HepG2 (cell line): ENCODE results near the gene RMDN2. TPM values are rescaled to one million over a fixed set of nuclear protein-coding genes. Genes with fewer than 3 reads are reported as not detected.

Experiments
- ATAC-seq: fragments of 200-7000 bp; cut with Tn5 transposase; 3 replicates; pipeline ENCODE4 v1.9.1; 2020; ENCODE audit warnings: mild to moderate bottlenecking, moderate library complexity
- BruUV-seq: library from RNA; stranded (reverse); fragments of 400-500 nt; replicated peaks from 2 replicates; lab custom pipeline; 2021; lab: Mats Ljungman, UMichigan
- CTCF ChIA-PET: fragments of 300-600 bp; formaldehyde crosslinking; extraction: SDS; loops from one replicate; lab custom pipeline; 2021; ENCODE audit warnings: low total read pairs, inconsistent platforms, low intra/inter-chr PET ratio; lab: Yijun Ruan, JAX
- POLR2A ChIA-PET: fragments of 350-600 bp; sonication (Branson Sonifier 250); formaldehyde crosslinking; loops from one replicate; lab custom pipeline; 2020; ENCODE audit warnings: antibody characterized with exemption, inconsistent platforms; lab: Yijun Ruan, JAX
- DNase-seq: peaks from one replicate; pipeline ENCODE4 v3.0.0-alpha.2; 2015; ENCODE audit warnings: low spot score
- FAIRE-seq: peaks from 3 replicates; lab custom pipeline; 2011; peaks lifted over from hg19 to GRCh38; lab: Jason Lieb, UNC
- H2AFZ ChIP-seq: one replicate; pipeline ENCODE4 v1.6.1; 2011; ENCODE audit warnings: low read length, inconsistent platforms
- H3K27ac ChIP-seq: fragments of 300-600 bp; 3 replicates; pipeline ENCODE4 v1.8.0; 2011; ENCODE audit warnings: mixed run types, mild to moderate bottlenecking, mixed read lengths, low read length, inconsistent platforms; ENCODE audit not compliant: insufficient read depth; ENCODE audit errors: extremely low read length
- H3K27me3 ChIP-seq, 2 experiments: fragments of 200-600 bp in 1 of 2; 2 replicates in 1 of 2; 3 replicates in 1 of 2; pipeline versions ENCODE4 v1.6.0 to v1.8.0; 2011; ENCODE audit warnings: low read length in 2 of 2, mild to moderate bottlenecking in 2 of 2, moderate library complexity in 2 of 2, inconsistent platforms in 1 of 2; ENCODE audit not compliant: insufficient read depth in 2 of 2, control insufficient read depth in 1 of 2
- H3K36me3 ChIP-seq, 2 experiments: fragments of 200-600 bp in 1 of 2; replicated peaks in 1 of 2; 2 replicates in 1 of 2; 3 replicates in 1 of 2; pipeline versions ENCODE4 v1.5.1 to v1.8.0; 2011; ENCODE audit warnings: low read length in 2 of 2, inconsistent platforms in 1 of 2; ENCODE audit not compliant: insufficient read depth in 2 of 2, control insufficient read depth in 1 of 2
- H3K4me1 ChIP-seq: 2 replicates; pipeline ENCODE4 v1.5.1; 2012; ENCODE audit warnings: low read length, inconsistent platforms; ENCODE audit not compliant: insufficient read depth
- H3K4me2 ChIP-seq: 2 replicates; pipeline ENCODE4 v1.6.0; 2011; ENCODE audit warnings: low read depth, low read length, inconsistent platforms
- H3K4me3 ChIP-seq, 3 experiments: fragments of 200-600 bp in 1 of 3; sonication (generic), shearing (Covaris generic) in 1 of 3; replicated peaks in 1 of 3; 2 replicates each; pipeline ENCODE4 v1.5.1; 2011 to 2016; ENCODE audit warnings: low read length in 3 of 3, inconsistent platforms in 2 of 3, low read depth in 2 of 3, mild to moderate bottlenecking in 2 of 3, control low read depth in 1 of 3, mixed read lengths in 1 of 3; ENCODE audit not compliant: insufficient read depth in 1 of 3
- H3K79me2 ChIP-seq: one replicate; pipeline ENCODE4 v1.6.1; 2011; ENCODE audit warnings: low read length, inconsistent platforms; ENCODE audit not compliant: insufficient read depth
- H3K9ac ChIP-seq: 2 replicates; pipeline ENCODE4 v1.6.0; 2011; ENCODE audit warnings: mild to moderate bottlenecking, low read depth, low read length, inconsistent platforms; ENCODE audit not compliant: insufficient read depth
- H3K9me3 ChIP-seq: 2 replicates; pipeline ENCODE4 v1.5.1; 2012; ENCODE audit warnings: mild to moderate bottlenecking, low read length
- H4K20me1 ChIP-seq: 2 replicates; pipeline ENCODE4 v1.6.0; 2011; ENCODE audit warnings: inconsistent platforms, mild to moderate bottlenecking, low read length, moderate library complexity; ENCODE audit not compliant: insufficient read depth
- CREB1 ChIP-seq, 2 experiments: fragments of 450-650 bp in 1 of 2; IDR thresholded peaks; 2 replicates each; pipeline ENCODE4 v1.6.1; 2016 to 2017; ENCODE audit warnings: control low read depth in 1 of 2, mild to moderate bottlenecking in 1 of 2, missing compliant biosample characterization in 1 of 2, missing genetic modification characterization in 1 of 2
- DMAP1 ChIP-seq: IDR thresholded peaks from 2 replicates; pipeline ENCODE4 v1.6.1; 2016
- ETS1 ChIP-seq: sonication (generic); formaldehyde crosslinking; IDR thresholded peaks from 2 replicates; pipeline ENCODE4 v1.4.0; 2020; ENCODE audit warnings: missing genetic modification reagents
- IRF1 ChIP-seq: sonication (generic); formaldehyde crosslinking; IDR thresholded peaks from 2 replicates; pipeline ENCODE4 v1.4.0; 2020; ENCODE audit warnings: low read depth, mild to moderate bottlenecking, missing genetic modification reagents
- NCOA5 ChIP-seq: sonication (generic); formaldehyde crosslinking; IDR thresholded peaks from 2 replicates; pipeline ENCODE4 v1.4.0; 2020; ENCODE audit warnings: missing genetic modification reagents
- SIX4 ChIP-seq: sonication (generic); formaldehyde crosslinking; IDR thresholded peaks from 2 replicates; pipeline ENCODE4 v1.4.0; 2020; ENCODE audit warnings: missing genetic modification reagents
- SNRNP70 ChIP-seq: fragments of 200-400 bp; formaldehyde crosslinking; IDR thresholded peaks from 2 replicates; pipeline ENCODE4 v1.6.1; 2017; ENCODE audit warnings: mild to moderate bottlenecking, low read depth, low read length, moderate library complexity
- UBTF ChIP-seq: sonication (generic); formaldehyde crosslinking; IDR thresholded peaks from 2 replicates; pipeline ENCODE4 v1.4.0; 2020; ENCODE audit warnings: mild to moderate bottlenecking, missing genetic modification reagents
- ZBTB37 ChIP-seq: sonication (generic); formaldehyde crosslinking; IDR thresholded peaks from 2 replicates; pipeline ENCODE4 v1.4.0; 2020; ENCODE audit warnings: mild to moderate bottlenecking, missing genetic modification reagents
- ZNF101 ChIP-seq: sonication (generic); formaldehyde crosslinking; IDR thresholded peaks from 2 replicates; pipeline ENCODE4 v1.4.0; 2020; ENCODE audit warnings: mild to moderate bottlenecking, low read depth, missing genetic modification reagents, borderline replicate concordance
- ZNF510 ChIP-seq: sonication (generic); formaldehyde crosslinking; IDR thresholded peaks from 2 replicates; pipeline ENCODE4 v1.4.0; 2020; ENCODE audit warnings: low read depth, mild to moderate bottlenecking, missing genetic modification reagents
- ZNF678 ChIP-seq: sonication (generic); formaldehyde crosslinking; IDR thresholded peaks from 2 replicates; pipeline ENCODE4 v1.4.0; 2020; ENCODE audit warnings: mild to moderate bottlenecking, missing genetic modification reagents
- ZNF776 ChIP-seq: sonication (generic); formaldehyde crosslinking; IDR thresholded peaks from 2 replicates; pipeline ENCODE4 v1.4.0; 2020; ENCODE audit warnings: mild to moderate bottlenecking, missing genetic modification reagents
- ZNF839 ChIP-seq: sonication (generic); formaldehyde crosslinking; IDR thresholded peaks from 2 replicates; pipeline ENCODE4 v1.4.0; 2020; ENCODE audit warnings: missing genetic modification reagents, mild to moderate bottlenecking, borderline replicate concordance
- in situ Hi-C: cut with HindIII; loops from 2 replicates; pipeline ENCODE4 v1.10.0; 2017; ENCODE audit warnings: low pct_unique_long_range_greater_than_20kb; ENCODE audit not compliant: extremely low pct_ligation_motif_present
- intact Hi-C: fragments of 100-400 bp; cut with micrococcal nuclease; formaldehyde crosslinking; loops from one replicate; pipeline ENCODE4 v1.10.0; 2022; ENCODE audit not compliant: unreplicated experiment
- polyA plus RNA-seq, 8 experiments: library from polyadenylated mRNA; depleted of rRNA in 3 of 8; stranded (reverse) in 7 of 8; unstranded in 1 of 8; fragments of >200 nt; fragmentation: Illumina TruSeq in 4 of 8; extraction: Trizol in 4 of 8; gene quantifications; 2 replicates each; pipeline versions ENCODE4 v1.2.1 to v1.2.3, GENCODE V29; 2011 to 2016; ENCODE audit warnings: low read depth in 4 of 8, missing spikeins in 1 of 8, mixed read lengths in 1 of 8; ENCODE audit not compliant: insufficient read depth in 1 of 8
- total RNA-seq, 5 experiments: library from RNA; depleted of rRNA; stranded (reverse); fragments of >200 nt; fragmentation: Illumina TruSeq; extraction: Trizol; gene quantifications; 2 replicates each; pipeline ENCODE4 v1.2.3, GENCODE V29; 2016; ENCODE audit warnings: low read depth in 1 of 5

The RMDN2 gene
- total and polyA plus RNA-seq, 2 of the 13 experiments (the other 11 are each of a cell fraction or from before 2014, with no cell fraction given), result 2.3 to 8.9 TPM

- TF ChIP-seq DMAP1 (CRISPR knock-in tag) (no peak), ZBTB37 (no peak), NCOA5 (CRISPR knock-in tag) (no peak), SIX4 (CRISPR knock-in tag) (no peak), ZNF776 (CRISPR knock-in tag) (no peak), SNRNP70 (no peak), CREB1 (IDR thresholded peaks at IDR 0.05) (no peak), CREB1 (CRISPR knock-in tag; IDR thresholded peaks at IDR 0.05) (no peak), ETS1 (CRISPR knock-in tag) (no peak), ZNF101 (CRISPR knock-in tag) (no peak), ZNF678 (CRISPR knock-in tag) (no peak), IRF1 (no peak), UBTF (CRISPR knock-in tag) (no peak), ZNF839 (CRISPR knock-in tag) (no peak), ZNF510 (CRISPR knock-in tag) (no peak)
- DNase-seq (no peak), FAIRE-seq (no peak), ATAC-seq (no peak)
- ChIA-PET POLR2A (no interaction called here), CTCF (no interaction called here)
- Histone ChIP-seq H3K9me3 (no peaks in the 10 kb centered on the region), H3K27ac (no peak overlapping the region), H3K79me2 (no peaks in the 10 kb centered on the region), H3K36me3 (no peaks in the 10 kb centered on the region), H3K4me2 (no peak overlapping the region), H3K27me3 (no peaks in the 10 kb centered on the region), H3K9ac (no peak overlapping the region), H3K4me1 (no peaks in the 10 kb centered on the region), H3K4me3 (no peak overlapping the region), H4K20me1 (no peaks in the 10 kb centered on the region), H2AFZ (no peak overlapping the region)
- intact Hi-C loops (no loop called here), in situ Hi-C loops (no loop called here)
- BruUV-seq, result no TSS peak
Observed at GRCh38 chr2:37902991-37903390, 22.1 kb upstream of the RMDN2 start.
